Measurements from ENCODE around the gene CSAG3. TPM values are rescaled to one million over a fixed set of nuclear protein-coding genes. Genes with fewer than 3 reads are reported as not detected.

Gene CSAG3
- total and polyA plus RNA-seq, 9 of the 15 experiments (the other 6 are each of a cell fraction or from before 2014, with no cell fraction given) = 3.9 to 32.8 (median 17.8) TPM

DNA sequence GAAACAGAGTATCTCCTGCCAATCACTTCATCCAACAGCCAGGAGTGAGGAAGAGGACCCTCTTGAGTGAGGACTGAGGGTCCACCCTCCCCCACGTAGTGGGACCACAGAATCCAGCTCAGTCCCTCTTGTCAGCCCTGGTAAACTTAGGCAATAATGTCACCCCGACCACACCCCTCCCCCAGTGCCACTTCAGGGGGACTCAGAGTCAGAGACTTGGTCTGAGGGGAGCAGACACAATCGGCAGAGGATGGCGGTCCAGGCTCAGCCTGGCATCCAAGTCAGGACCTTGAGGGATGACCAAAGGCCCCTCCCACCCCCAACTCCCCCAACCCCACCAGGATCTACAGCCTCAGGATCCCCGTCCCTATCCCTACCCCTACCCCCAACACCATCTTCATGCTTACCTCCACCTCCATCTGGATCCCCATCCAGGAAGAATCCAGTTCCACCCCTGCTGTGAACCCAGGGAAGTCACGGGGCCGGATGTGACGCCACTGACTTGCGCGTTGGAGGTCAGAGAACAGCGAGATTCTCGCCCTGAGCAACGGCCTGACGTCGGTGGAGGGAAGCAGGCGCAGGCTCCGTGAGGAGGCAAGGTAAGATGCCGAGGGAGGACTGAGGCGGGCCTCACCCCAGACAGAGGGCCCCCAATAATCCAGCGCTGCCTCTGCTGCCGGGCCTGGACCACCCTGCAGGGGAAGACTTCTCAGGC is 25.6 kb upstream of the CSAG3 start, which contains the start of the genes CSAG1 and MAGEA12 (continued):
- TF ChIP-seq KDM5B (IDR thresholded peaks at IDR 0.05; ENCODE audit: insufficient replicate concordance, low read depth, low read length) (peak; percentile 38), ZNF263 (CRISPR knock-in tag; IDR thresholded peaks at IDR 0.05; ENCODE audit: borderline replicate concordance) (no peak), ZFP30 (CRISPR knock-in tag; IDR thresholded peaks at IDR 0.05; ENCODE audit: borderline replicate concordance) (no peak), MCM5 (IDR thresholded peaks at IDR 0.05; ENCODE audit: low read depth) (no peak), SP1 (CRISPR knock-in tag; IDR thresholded peaks at IDR 0.05) (no peak), MAFG (tag; conservative IDR thresholded peaks at IDR 0.05) (no peak), BHLHE40 (IDR thresholded peaks at IDR 0.05; ENCODE audit: low read length) (peak; percentile 89), RBFOX2 (IDR thresholded peaks at IDR 0.05; ENCODE audit: low read depth, low read length) (peak; percentile 71), ZNF766 (CRISPR knock-in tag; conservative IDR thresholded peaks at IDR 0.05) (no peak), TSC22D4 (tag; IDR thresholded peaks at IDR 0.05) (no peak), ZFP36 (IDR thresholded peaks at IDR 0.05; ENCODE audit: low read depth, low read length, partially characterized antibody) (peak; percentile 64), ZNF561 (CRISPR knock-in tag; conservative IDR thresholded peaks at IDR 0.05) (no peak), MTA1 (IDR thresholded peaks at IDR 0.05; ENCODE audit: borderline replicate concordance) (peak; percentile 83; the same call in 1 of the 2 replicates), EP400 (IDR thresholded peaks at IDR 0.05) (peak; percentile 56; the same call in 1 of the 2 replicates), ZNF212 (CRISPR knock-in tag; IDR thresholded peaks at IDR 0.05) (no peak), SOX6 (IDR thresholded peaks at IDR 0.05) (no peak)
- TF ChIP-seq, protein P1, sequence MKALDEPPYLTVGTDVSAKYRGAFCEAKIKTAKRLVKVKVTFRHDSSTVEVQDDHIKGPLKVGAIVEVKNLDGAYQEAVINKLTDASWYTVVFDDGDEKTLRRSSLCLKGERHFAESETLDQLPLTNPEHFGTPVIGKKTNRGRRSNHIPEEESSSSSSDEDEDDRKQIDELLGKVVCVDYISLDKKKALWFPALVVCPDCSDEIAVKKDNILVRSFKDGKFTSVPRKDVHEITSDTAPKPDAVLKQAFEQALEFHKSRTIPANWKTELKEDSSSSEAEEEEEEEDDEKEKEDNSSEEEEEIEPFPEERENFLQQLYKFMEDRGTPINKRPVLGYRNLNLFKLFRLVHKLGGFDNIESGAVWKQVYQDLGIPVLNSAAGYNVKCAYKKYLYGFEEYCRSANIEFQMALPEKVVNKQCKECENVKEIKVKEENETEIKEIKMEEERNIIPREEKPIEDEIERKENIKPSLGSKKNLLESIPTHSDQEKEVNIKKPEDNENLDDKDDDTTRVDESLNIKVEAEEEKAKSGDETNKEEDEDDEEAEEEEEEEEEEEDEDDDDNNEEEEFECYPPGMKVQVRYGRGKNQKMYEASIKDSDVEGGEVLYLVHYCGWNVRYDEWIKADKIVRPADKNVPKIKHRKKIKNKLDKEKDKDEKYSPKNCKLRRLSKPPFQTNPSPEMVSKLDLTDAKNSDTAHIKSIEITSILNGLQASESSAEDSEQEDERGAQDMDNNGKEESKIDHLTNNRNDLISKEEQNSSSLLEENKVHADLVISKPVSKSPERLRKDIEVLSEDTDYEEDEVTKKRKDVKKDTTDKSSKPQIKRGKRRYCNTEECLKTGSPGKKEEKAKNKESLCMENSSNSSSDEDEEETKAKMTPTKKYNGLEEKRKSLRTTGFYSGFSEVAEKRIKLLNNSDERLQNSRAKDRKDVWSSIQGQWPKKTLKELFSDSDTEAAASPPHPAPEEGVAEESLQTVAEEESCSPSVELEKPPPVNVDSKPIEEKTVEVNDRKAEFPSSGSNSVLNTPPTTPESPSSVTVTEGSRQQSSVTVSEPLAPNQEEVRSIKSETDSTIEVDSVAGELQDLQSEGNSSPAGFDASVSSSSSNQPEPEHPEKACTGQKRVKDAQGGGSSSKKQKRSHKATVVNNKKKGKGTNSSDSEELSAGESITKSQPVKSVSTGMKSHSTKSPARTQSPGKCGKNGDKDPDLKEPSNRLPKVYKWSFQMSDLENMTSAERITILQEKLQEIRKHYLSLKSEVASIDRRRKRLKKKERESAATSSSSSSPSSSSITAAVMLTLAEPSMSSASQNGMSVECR (CRISPR knock-in tag; IDR thresholded peaks at IDR 0.05) = no peak
- TF ChIP-seq, protein P2, sequence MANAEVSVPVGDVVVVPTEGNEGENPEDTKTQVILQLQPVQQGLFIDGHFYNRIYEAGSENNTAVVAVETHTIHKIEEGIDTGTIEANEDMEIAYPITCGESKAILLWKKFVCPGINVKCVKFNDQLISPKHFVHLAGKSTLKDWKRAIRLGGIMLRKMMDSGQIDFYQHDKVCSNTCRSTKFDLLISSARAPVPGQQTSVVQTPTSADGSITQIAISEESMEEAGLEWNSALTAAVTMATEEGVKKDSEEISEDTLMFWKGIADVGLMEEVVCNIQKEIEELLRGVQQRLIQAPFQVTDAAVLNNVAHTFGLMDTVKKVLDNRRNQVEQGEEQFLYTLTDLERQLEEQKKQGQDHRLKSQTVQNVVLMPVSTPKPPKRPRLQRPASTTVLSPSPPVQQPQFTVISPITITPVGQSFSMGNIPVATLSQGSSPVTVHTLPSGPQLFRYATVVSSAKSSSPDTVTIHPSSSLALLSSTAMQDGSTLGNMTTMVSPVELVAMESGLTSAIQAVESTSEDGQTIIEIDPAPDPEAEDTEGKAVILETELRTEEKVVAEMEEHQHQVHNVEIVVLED (CRISPR knock-in tag; IDR thresholded peaks at IDR 0.05) = no peak
- TF ChIP-seq, protein P3, sequence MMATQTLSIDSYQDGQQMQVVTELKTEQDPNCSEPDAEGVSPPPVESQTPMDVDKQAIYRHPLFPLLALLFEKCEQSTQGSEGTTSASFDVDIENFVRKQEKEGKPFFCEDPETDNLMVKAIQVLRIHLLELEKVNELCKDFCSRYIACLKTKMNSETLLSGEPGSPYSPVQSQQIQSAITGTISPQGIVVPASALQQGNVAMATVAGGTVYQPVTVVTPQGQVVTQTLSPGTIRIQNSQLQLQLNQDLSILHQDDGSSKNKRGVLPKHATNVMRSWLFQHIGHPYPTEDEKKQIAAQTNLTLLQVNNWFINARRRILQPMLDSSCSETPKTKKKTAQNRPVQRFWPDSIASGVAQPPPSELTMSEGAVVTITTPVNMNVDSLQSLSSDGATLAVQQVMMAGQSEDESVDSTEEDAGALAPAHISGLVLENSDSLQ (IDR thresholded peaks at IDR 0.05) = peak; percentile 43; the same call in 1 of the 2 replicates
- TF ChIP-seq, protein P4, sequence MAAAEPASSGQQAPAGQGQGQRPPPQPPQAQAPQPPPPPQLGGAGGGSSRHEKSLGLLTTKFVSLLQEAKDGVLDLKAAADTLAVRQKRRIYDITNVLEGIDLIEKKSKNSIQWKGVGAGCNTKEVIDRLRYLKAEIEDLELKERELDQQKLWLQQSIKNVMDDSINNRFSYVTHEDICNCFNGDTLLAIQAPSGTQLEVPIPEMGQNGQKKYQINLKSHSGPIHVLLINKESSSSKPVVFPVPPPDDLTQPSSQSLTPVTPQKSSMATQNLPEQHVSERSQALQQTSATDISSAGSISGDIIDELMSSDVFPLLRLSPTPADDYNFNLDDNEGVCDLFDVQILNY (CRISPR knock-in tag; IDR thresholded peaks at IDR 0.05) = no peak

Data from K562 (cell line).